Mammary epithelial cell (primary cell): ENCODE measurements around the gene LRBA.

ENCODE experiments used
- CTCF ChIP-seq, 2 donors: IDR thresholded peaks in 1 of 2; conservative IDR thresholded peaks in 1 of 2; 2 replicates each; pipeline ENCODE4 v1.5.1; 2011 to 2012; ENCODE audit warnings: inconsistent platforms in 2 of 2, low read length in 2 of 2, mild to moderate bottlenecking in 2 of 2, control low read depth in 1 of 2, low read depth in 1 of 2; ENCODE audit not compliant: insufficient read depth in 1 of 2; ENCODE audit errors: extremely low read depth in 1 of 2
- EZH2 ChIP-seq: IDR thresholded peaks from 2 replicates; pipeline ENCODE4 v1.6.1; 2012; ENCODE audit warnings: low read length, inconsistent platforms, borderline replicate concordance

GRCh38 chr4:150960818-150961217 lies 54.3 kb downstream of the LRBA start:
- TF ChIP-seq CTCF (conservative IDR thresholded peaks at IDR 0.05 in 1 of 2, IDR thresholded peaks at IDR 0.05 in 1 of 2; ENCODE audit: extremely low read depth in 1 of 2, insufficient read depth in 1 of 2, low read depth in 1 of 2, low read length in 2 of 2) (peak; percentile 74 to 90), EZH2 (no peak)
